ENCODE results near the gene BRWD1.

DNA sequence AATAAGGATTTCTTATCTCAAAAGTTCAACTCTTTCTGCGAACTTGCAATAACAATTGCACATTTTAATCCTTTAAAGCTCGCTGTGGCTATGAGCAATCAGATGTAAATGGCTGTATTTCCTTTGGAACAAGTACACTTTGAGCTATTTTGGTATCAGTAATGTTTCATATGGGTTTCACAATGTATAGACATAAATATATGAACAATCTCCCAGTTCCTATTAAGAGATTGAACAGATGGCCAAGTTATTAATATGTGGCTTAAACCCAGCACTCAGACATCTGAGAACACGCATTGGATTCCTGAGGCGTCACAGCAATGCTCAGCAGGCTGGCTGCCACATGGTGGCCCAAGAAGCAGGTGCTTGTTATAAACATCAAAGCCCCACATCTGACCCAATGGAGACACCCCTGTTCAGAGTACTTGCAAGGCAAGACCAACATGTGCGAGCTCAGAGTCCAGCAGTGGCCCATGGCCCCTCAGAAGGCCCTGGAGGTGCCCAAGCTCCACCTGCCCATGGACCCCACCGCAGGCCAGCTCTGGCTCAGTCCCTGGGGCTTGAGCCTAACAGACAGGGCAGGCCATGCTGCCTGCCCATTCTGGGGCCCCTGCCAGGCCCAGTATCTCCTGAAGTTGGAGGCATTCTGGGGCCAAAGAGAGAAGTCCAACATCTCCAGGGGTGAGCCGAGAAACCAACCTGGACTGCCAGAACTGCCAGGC, 153.9 kb downstream of the BRWD1 start:
- TF ChIP-seq CTCF (IDR thresholded peaks at IDR 0.05): no peak
- no peak for TF ChIP-seq POLR2A (IDR thresholded peaks at IDR 0.05)
- TF ChIP-seq POLR2AphosphoS5 (IDR thresholded peaks at IDR 0.05): no peak
